Measurements from ENCODE around the gene PACSIN2. TPM values are rescaled to one million over a fixed set of nuclear protein-coding genes. Genes with fewer than 3 reads are reported as not detected.

Gene PACSIN2
- total and polyA plus RNA-seq, 2 of the 13 experiments (the other 11 are each of a cell fraction or from before 2014, with no cell fraction given) = 54.1 to 68.8 TPM

GRCh38 chr22:42974223-42974622 lies 40.7 kb downstream of the PACSIN2 start:
- no peak overlapping the region for H3K9ac ChIP-seq (ENCODE audit: insufficient read depth, low read depth, low read length)
- DNase-seq (ENCODE audit: low spot score) = no peak
- no peak for ATAC-seq
- H3K4me1 ChIP-seq (ENCODE audit: insufficient read depth, low read length) = peaks cover 53% of the 10 kb centered on the region
- H3K4me3 ChIP-seq (replicated peaks in 1 of 3; ENCODE audit: insufficient read depth in 1 of 3, low read depth in 2 of 3, low read length in 3 of 3) = no peak overlapping the region
- no peak for TF ChIP-seq MAFG (CRISPR knock-in tag; IDR thresholded peaks at IDR 0.05)
- TF ChIP-seq, protein P1, sequence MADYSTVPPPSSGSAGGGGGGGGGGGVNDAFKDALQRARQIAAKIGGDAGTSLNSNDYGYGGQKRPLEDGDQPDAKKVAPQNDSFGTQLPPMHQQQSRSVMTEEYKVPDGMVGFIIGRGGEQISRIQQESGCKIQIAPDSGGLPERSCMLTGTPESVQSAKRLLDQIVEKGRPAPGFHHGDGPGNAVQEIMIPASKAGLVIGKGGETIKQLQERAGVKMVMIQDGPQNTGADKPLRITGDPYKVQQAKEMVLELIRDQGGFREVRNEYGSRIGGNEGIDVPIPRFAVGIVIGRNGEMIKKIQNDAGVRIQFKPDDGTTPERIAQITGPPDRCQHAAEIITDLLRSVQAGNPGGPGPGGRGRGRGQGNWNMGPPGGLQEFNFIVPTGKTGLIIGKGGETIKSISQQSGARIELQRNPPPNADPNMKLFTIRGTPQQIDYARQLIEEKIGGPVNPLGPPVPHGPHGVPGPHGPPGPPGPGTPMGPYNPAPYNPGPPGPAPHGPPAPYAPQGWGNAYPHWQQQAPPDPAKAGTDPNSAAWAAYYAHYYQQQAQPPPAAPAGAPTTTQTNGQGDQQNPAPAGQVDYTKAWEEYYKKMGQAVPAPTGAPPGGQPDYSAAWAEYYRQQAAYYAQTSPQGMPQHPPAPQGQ (CRISPR knock-in tag; IDR thresholded peaks at IDR 0.05; ENCODE audit: borderline replicate concordance) = no peak
- no peak for TF ChIP-seq ZNF615 (CRISPR knock-in tag; IDR thresholded peaks at IDR 0.05; ENCODE audit: borderline replicate concordance)
- no peak for TF ChIP-seq ZNF747 (CRISPR knock-in tag; IDR thresholded peaks at IDR 0.05; ENCODE audit: borderline replicate concordance)
- 96% methylated on average over 3 of the region's 3 CpGs for WGBS (ENCODE audit: low lambda C conversion rate)
- no peak overlapping the region for H3K4me2 ChIP-seq (ENCODE audit: low read depth, low read length)
- no peaks in the 10 kb centered on the region for H3K9me3 ChIP-seq (ENCODE audit: low read length)
- intact Hi-C loops (cut with micrococcal nuclease; ENCODE audit: unreplicated experiment) (no loop called here), in situ Hi-C loops (cut with HindIII; ENCODE audit: extremely low pct_ligation_motif_present, low pct_unique_long_range_greater_than_20kb) (no loop called here)
- CTCF ChIA-PET (ENCODE audit: low intra/inter-chr PET ratio, low total read pairs) = no interaction called here
- POLR2A ChIA-PET = interaction anchor here (1.0 to 3.7 kb wide), 3 partner anchors 9 to 20 kb away, joined by 3 to 17 read pairs (median 5); no protein-coding TSS in a partner anchor
- H3K27ac ChIP-seq (ENCODE audit: extremely low read length, insufficient read depth, low read length) = no peak overlapping the region
- H3K36me3 ChIP-seq (replicated peaks in 1 of 2; ENCODE audit: control insufficient read depth in 1 of 2, insufficient read depth in 2 of 2, low read length in 2 of 2) = peaks cover 0 to 10% of the 10 kb centered on the region in 2 experiments; a peak in 2 of 5 replicates
- no peaks in the 10 kb centered on the region for H3K27me3 ChIP-seq (ENCODE audit: control insufficient read depth in 1 of 2, insufficient read depth in 2 of 2, low read length in 2 of 2)
- peaks cover 14% of the 10 kb centered on the region for H4K20me1 ChIP-seq (ENCODE audit: insufficient read depth, low read length)
- no peak overlapping the region for H2AFZ ChIP-seq (ENCODE audit: low read length)
- BruUV-seq (replicated peaks) = no TSS peak
- peaks cover 84% of the 10 kb centered on the region for H3K79me2 ChIP-seq (ENCODE audit: insufficient read depth, low read length)
- no peak for FAIRE-seq

DNA sequence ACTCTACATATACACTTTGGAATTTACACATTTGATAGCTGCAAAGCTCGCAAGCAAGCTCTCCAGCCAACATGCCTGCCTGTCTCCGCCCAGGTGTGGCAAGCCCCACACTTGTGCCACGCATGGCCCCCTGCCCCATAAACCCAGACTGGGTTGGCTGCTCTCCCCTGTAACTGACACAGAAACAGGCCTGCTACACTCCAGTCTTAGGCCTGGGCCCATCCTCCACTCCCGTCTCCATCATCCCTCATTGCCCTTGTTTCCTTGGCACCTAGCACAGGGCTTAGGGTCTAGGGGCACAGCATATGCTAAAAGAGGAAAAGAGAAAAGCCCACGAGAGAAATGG lies 41.4 kb downstream of the PACSIN2 start:
- peaks cover 86% of the 10 kb centered on the region for H3K79me2 ChIP-seq (ENCODE audit: insufficient read depth, low read length)
- CTCF ChIA-PET (ENCODE audit: low intra/inter-chr PET ratio, low total read pairs) = no interaction called here
- no peak overlapping the region for H3K4me3 ChIP-seq (replicated peaks in 1 of 3; ENCODE audit: insufficient read depth in 1 of 3, low read depth in 2 of 3, low read length in 3 of 3)
- POLR2A ChIA-PET = interaction anchor here (1.2 to 3.7 kb wide), 2 partner anchors 13 to 21 kb away, joined by 5 to 17 read pairs; no protein-coding TSS in a partner anchor
- H3K9ac ChIP-seq (ENCODE audit: insufficient read depth, low read depth, low read length) = no peak overlapping the region
- BruUV-seq (replicated peaks) = no TSS peak
- DNase-seq (ENCODE audit: low spot score) (no peak), FAIRE-seq (no peak), ATAC-seq (no peak)
- peaks cover 18% of the 10 kb centered on the region for H4K20me1 ChIP-seq (ENCODE audit: insufficient read depth, low read length)
- WGBS (ENCODE audit: low lambda C conversion rate) = 88% methylated on average over 5 of the region's 5 CpGs
- in situ Hi-C loops (cut with HindIII; ENCODE audit: extremely low pct_ligation_motif_present, low pct_unique_long_range_greater_than_20kb) (no loop called here), intact Hi-C loops (cut with micrococcal nuclease; ENCODE audit: unreplicated experiment) (no loop called here)
- no peaks in the 10 kb centered on the region for H3K9me3 ChIP-seq (ENCODE audit: low read length)
- no peak overlapping the region for H2AFZ ChIP-seq (ENCODE audit: low read length)
- H3K4me2 ChIP-seq (ENCODE audit: low read depth, low read length) = no peak overlapping the region
- peaks cover under 1 to 15% of the 10 kb centered on the region in 2 experiments; a peak in 4 of 5 replicates for H3K36me3 ChIP-seq (replicated peaks in 1 of 2; ENCODE audit: control insufficient read depth in 1 of 2, insufficient read depth in 2 of 2, low read length in 2 of 2)
- H3K27ac ChIP-seq (ENCODE audit: extremely low read length, insufficient read depth, low read length) = no peak overlapping the region
- H3K4me1 ChIP-seq (ENCODE audit: insufficient read depth, low read length) = peaks cover 46% of the 10 kb centered on the region
- H3K27me3 ChIP-seq (ENCODE audit: control insufficient read depth in 1 of 2, insufficient read depth in 2 of 2, low read length in 2 of 2) = no peaks in the 10 kb centered on the region
- TF ChIP-seq THAP7 (CRISPR knock-in tag; IDR thresholded peaks at IDR 0.05) (peak; percentile 90; the same call in 1 of the 2 replicates), LRRFIP1 (CRISPR knock-in tag; conservative IDR thresholded peaks at IDR 0.05) (no peak), ZFP90 (CRISPR knock-in tag; IDR thresholded peaks at IDR 0.05; ENCODE audit: borderline replicate concordance) (no peak), ZFP36L2 (CRISPR knock-in tag; IDR thresholded peaks at IDR 0.05) (no peak)
- TF ChIP-seq, protein P2, sequence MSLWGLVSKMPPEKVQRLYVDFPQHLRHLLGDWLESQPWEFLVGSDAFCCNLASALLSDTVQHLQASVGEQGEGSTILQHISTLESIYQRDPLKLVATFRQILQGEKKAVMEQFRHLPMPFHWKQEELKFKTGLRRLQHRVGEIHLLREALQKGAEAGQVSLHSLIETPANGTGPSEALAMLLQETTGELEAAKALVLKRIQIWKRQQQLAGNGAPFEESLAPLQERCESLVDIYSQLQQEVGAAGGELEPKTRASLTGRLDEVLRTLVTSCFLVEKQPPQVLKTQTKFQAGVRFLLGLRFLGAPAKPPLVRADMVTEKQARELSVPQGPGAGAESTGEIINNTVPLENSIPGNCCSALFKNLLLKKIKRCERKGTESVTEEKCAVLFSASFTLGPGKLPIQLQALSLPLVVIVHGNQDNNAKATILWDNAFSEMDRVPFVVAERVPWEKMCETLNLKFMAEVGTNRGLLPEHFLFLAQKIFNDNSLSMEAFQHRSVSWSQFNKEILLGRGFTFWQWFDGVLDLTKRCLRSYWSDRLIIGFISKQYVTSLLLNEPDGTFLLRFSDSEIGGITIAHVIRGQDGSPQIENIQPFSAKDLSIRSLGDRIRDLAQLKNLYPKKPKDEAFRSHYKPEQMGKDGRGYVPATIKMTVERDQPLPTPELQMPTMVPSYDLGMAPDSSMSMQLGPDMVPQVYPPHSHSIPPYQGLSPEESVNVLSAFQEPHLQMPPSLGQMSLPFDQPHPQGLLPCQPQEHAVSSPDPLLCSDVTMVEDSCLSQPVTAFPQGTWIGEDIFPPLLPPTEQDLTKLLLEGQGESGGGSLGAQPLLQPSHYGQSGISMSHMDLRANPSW (CRISPR knock-in tag; IDR thresholded peaks at IDR 0.05; ENCODE audit: borderline replicate concordance) = no peak
